ENCODE measurements around the gene AKR1C1.
"Not testable (repeated sequence)": the region's sequence is repeated elsewhere in the genome, so short reads cannot be mapped to it uniquely, and the experiment has no call there.

The AKR1C1 gene

DNA sequence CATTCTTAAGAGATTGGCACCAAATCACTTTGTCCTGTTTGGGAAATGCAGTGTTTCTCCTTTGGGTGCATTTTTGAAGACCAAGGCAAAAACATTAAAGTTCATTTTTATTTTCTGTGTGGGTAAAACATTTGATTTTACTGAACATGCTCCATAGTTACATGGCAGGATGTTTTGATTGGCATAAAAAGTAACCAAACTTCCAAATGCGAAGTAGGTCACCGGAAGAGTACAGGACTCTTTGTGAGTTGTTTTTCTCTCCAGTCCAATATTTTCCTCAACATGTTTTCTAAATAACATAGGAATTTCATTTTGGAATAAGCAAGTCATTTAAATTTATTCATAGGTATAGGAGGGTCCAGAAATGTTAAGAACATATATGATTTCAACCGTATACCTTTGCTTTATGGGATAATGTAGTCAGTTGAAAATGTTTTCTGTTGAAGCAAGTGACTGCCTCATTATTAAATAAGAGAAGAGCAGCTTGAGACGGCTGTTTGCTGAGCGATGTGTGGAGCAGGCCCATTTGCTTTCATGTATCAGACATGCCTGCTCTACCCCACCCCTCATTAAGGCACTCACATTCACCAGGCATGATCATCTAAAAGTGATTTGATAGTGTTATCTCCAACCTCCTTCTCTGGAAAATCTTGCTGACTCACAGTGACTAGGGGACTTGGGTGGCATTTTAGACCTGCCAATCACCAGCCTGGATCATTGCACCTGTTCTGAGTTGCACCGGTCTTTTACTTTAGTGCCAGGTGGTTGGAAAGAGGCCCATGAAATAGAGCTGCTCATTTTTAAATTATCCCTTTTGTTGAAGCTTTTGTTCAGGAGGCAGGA, 56.8 kb downstream of the AKR1C1 start:
- not testable (repeated sequence) for DNase-seq

DNA sequence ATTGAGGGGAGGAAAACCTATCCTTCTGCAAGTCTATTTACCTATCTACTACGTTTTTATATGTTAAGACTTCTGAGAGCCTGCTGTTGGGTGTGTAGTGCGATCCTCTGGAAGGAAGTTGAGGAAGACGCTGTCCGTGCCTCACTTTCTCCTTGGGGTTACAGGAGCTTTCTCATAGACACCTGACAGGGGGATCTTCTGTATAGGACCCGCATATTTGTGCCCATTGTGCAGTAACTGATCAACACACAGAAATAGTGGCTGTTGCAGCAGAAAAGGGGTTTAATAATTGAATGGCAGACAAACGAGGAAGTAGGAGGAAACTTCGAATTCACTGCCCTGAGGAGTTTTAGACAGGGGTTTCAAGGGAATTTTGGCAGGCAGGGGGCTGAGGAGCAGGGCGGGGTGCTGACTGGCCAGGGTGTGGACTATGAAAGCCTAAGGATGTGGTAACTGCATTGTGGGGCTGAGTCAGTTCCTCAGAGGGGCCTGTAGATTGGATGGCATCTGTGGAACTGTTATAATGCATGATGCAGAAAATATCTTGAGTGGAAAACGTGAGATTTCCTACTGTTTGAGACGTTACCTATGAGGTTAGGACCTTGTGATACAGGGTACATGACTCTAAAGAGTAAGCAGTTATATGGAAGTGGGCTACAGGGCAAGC, 58.5 kb downstream of the AKR1C1 start:
- DNase-seq, result not testable (repeated sequence)

DNA sequence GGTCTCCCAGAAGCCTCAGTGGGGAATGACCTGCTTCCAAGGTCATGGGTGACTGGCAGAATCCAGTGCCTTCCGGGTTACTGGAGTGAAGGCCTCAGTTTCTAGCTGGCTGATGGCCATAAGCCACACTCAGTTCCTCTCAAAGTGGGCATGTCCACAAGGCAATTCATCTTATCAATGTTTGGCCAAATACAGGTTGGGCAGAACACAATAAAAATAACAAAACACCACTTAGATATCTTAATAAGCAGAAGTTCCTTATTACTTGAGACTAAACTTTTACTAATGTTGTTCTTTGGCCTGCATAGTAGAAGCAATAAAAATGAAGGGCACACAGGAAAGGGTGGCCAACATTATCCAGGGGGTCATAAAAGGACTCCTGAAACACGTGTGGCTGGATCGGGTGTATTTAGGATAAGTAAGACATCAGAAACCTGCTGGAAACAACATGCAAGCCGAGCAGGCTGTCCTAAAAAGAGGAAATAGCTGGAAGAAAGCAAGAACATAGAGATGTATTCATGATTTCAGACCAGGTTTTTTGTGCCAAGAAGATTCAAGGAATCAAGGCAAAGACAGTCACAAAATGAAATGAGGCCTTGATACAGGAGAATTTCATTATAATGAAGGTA, 60.1 kb downstream of the AKR1C1 start:
- DNase-seq, result no peak

DNA sequence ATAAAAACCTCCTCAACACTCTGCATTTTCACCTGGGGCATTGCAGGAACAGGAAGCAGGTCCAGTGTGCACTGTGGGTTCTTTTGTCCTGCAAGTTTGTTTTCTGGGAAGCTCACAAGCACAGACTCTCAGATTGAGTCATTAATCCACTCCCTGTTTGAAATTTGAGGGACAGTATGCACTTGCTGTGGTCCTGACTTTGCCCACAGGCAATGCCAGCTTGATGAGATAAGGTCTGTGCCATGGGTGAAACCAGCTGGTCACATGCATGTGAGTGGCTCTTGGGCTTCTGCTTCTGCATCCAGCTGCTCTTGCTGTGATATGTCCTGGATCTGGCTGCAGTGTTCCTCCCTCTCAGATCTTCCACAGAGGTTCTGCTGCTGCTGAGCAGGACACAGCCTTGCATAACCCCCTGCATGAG, 62.3 kb downstream of the AKR1C1 start:
- not testable (repeated sequence) for DNase-seq

DNA sequence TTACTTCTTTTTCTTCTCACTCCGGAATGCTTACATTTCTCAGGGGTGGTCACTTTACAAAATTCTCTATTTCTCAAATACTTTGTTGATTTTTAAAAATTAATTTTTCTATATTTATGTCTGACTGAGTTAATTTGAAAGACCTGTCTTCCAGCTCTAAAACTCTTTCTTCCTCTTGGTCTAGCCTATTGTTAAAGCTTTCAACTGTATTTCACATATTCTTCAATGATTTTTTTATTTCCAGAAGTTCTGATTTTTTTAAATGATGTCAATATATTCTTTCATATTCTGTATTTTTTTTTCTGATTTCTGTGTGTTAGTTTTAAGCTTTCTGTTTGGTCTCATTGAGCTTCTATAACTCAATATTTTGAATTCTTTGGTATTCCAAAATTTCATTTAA, 67.8 kb downstream of the AKR1C1 start:
- DNase-seq, result no peak

DNA sequence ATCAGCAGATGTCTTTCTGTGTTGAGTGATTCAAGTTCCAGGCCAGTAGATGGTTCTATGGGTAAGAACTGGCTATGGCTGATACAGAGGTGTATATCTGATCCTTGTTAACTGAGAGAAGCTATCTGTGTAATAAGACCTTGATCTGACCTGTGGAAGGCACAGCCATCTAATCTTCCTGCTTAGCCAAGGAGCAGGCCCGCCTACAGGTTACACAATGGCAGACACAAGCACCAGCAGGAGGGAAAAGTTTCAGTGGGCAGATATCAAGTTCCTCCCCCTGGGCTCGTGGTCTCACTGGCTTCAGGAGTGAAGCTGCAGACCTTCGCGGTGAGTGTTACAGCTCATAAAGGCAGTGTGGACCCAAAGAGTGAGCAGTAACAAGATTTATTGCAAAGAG, 68.4 kb downstream of the AKR1C1 start:
- not testable (repeated sequence) for DNase-seq

DNA sequence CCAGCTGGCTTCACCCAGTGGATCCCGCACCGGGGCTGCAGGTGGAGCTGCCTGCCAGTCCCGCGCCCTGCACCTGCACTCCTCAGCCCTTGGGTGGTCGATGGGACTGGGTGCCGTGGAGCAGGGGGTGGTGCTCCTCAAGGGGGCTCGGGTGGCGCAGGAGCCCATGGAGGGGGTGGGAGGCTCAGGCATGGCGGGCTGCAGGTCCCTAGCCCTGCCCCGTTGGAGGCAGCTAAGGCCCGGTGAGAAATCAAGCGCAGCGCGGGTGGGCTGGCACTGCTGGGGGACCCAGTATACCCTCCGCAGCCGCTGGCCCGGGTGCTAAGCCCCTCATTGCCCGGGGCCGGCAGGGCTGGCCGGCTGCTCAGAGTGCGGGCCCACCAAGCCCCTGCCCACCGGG, 69.2 kb downstream of the AKR1C1 start:
- DNase-seq, result not testable (repeated sequence)
